OCI-LY1 (cell line): ENCODE measurements around the gene NR2C1.

ENCODE experiments used
- H2AFZ ChIP-seq: fragments of 200-600 bp; sonication (generic), shearing (Covaris generic); 2 replicates; pipeline ENCODE4 v1.6.0; 2014; ENCODE audit warnings: antibody characterized with exemption, mild to moderate bottlenecking, low read length
- H3F3A ChIP-seq: fragments of 200-600 bp; sonication (generic), shearing (Covaris generic); 2 replicates; pipeline ENCODE4 v1.6.0; 2014; ENCODE audit warnings: mild to moderate bottlenecking, antibody characterized with exemption, low read length, moderate library complexity; ENCODE audit not compliant: insufficient read depth
- H3K27ac ChIP-seq: fragments of 200-600 bp; sonication (generic); 2 replicates; pipeline ENCODE4 v1.5.1; 2014; ENCODE audit warnings: low read length, mixed run types, mild to moderate bottlenecking, low read depth; ENCODE audit not compliant: poor library complexity, severe bottlenecking
- H3K27me3 ChIP-seq: fragments of 200-600 bp; sonication (generic); 2 replicates; pipeline ENCODE4 v1.6.0; 2014; ENCODE audit warnings: antibody characterized with exemption, mild to moderate bottlenecking, low read length, moderate library complexity; ENCODE audit not compliant: insufficient read depth
- H3K36me3 ChIP-seq: fragments of 200-600 bp; sonication (generic); 2 replicates; pipeline ENCODE4 v1.6.1; 2014; ENCODE audit warnings: mild to moderate bottlenecking, antibody characterized with exemption, low read length, moderate library complexity, mixed read lengths; ENCODE audit not compliant: insufficient read depth
- H3K4me1 ChIP-seq: fragments of 200-600 bp; sonication (generic); 2 replicates; pipeline ENCODE4 v1.5.1; 2014; ENCODE audit warnings: mild to moderate bottlenecking, low read length, moderate library complexity; ENCODE audit not compliant: insufficient read depth, severe bottlenecking
- H3K4me2 ChIP-seq: fragments of 200-600 bp; sonication (generic), shearing (Covaris generic); 2 replicates; pipeline ENCODE4 v1.6.1; 2014; ENCODE audit warnings: low read length
- H3K4me3 ChIP-seq: fragments of 200-600 bp; sonication (generic); 2 replicates; pipeline ENCODE4 v1.5.1; 2014; ENCODE audit warnings: low read length, low read depth, mild to moderate bottlenecking, mixed read lengths; ENCODE audit not compliant: poor library complexity, severe bottlenecking
- H3K79me2 ChIP-seq: fragments of 200-600 bp; shearing (Covaris generic); 2 replicates; pipeline ENCODE4 v1.6.1; 2016; ENCODE audit warnings: mixed run types, low read length, mixed read lengths; ENCODE audit not compliant: insufficient read depth
- H3K9ac ChIP-seq: fragments of 200-600 bp; sonication (generic), shearing (Covaris generic); 2 replicates; pipeline ENCODE4 v1.6.1; 2014; ENCODE audit warnings: mild to moderate bottlenecking, low read length, mixed read lengths
- H3K9me2 ChIP-seq: fragments of 200-600 bp; sonication (generic), shearing (Covaris generic); 2 replicates; pipeline ENCODE4 v1.6.1; 2014; ENCODE audit warnings: low read depth, mild to moderate bottlenecking, low read length, mixed read lengths
- H3K9me3 ChIP-seq: fragments of 200-600 bp; shearing (Covaris generic); 2 replicates; pipeline ENCODE4 v1.6.1; 2014; ENCODE audit warnings: low read length, mixed read lengths
- H4K20me1 ChIP-seq: fragments of 200-600 bp; sonication (generic), shearing (Covaris generic); 2 replicates; pipeline ENCODE4 v1.6.0; 2016; ENCODE audit warnings: mild to moderate bottlenecking, low read length; ENCODE audit not compliant: insufficient read depth
- EZH2 ChIP-seq: fragments of 200-600 bp; sonication (generic), shearing (Covaris generic); IDR thresholded peaks from 2 replicates; pipeline ENCODE4 v1.8.0; 2017; ENCODE audit warnings: borderline replicate concordance, mixed run types, mild to moderate bottlenecking, antibody characterized with exemption, low read length, moderate library complexity, mixed read lengths
- TF ChIP-seq, protein P1 (sequence below): fragments of 200-600 bp; sonication (generic), shearing (Covaris generic); IDR thresholded peaks from 2 replicates; pipeline ENCODE4 v1.5.1; 2017; ENCODE audit warnings: mild to moderate bottlenecking, antibody characterized with exemption, low read length, moderate library complexity, mixed read lengths

The NR2C1 gene

DNA sequence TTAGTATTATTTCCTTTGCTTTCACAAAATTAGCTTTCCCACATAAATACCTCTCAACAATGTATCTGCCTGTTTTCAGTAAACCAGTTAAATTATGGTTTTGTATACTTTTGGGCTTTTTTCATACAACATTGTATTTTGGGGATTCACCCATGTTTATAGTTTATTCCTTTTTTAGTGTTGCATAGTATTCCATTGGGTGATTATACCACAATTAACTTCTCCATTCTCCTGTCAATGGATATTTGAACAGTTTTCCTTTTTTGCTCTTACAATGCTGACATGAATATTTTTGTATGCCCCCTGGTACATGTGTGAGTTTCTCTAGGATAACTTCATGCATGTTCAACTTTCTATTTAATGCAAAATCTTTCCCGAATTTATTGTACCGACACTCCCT, 57.3 kb downstream of the NR2C1 start:
- no peak overlapping the region for H3K4me3 ChIP-seq
- no peak for TF ChIP-seq EZH2
- TF ChIP-seq, protein P1, sequence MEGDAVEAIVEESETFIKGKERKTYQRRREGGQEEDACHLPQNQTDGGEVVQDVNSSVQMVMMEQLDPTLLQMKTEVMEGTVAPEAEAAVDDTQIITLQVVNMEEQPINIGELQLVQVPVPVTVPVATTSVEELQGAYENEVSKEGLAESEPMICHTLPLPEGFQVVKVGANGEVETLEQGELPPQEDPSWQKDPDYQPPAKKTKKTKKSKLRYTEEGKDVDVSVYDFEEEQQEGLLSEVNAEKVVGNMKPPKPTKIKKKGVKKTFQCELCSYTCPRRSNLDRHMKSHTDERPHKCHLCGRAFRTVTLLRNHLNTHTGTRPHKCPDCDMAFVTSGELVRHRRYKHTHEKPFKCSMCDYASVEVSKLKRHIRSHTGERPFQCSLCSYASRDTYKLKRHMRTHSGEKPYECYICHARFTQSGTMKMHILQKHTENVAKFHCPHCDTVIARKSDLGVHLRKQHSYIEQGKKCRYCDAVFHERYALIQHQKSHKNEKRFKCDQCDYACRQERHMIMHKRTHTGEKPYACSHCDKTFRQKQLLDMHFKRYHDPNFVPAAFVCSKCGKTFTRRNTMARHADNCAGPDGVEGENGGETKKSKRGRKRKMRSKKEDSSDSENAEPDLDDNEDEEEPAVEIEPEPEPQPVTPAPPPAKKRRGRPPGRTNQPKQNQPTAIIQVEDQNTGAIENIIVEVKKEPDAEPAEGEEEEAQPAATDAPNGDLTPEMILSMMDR = no peak

GRCh38 chr12:95014554-95014953, 58.9 kb downstream of the NR2C1 start:
- no peaks in the 10 kb centered on the region; the same call in 1 of the 2 replicates for H3K9me3 ChIP-seq
- H3K4me3 ChIP-seq = no peak overlapping the region
- no peak overlapping the region for H3K4me2 ChIP-seq
- no peak overlapping the region for H3K27ac ChIP-seq
- H4K20me1 ChIP-seq = no peaks in the 10 kb centered on the region
- no peaks in the 10 kb centered on the region for H3K27me3 ChIP-seq
- no peaks in the 10 kb centered on the region for H3K79me2 ChIP-seq
- H3F3A ChIP-seq = no peaks in the 10 kb centered on the region
- H3K36me3 ChIP-seq = no peaks in the 10 kb centered on the region
- no peaks in the 10 kb centered on the region for H3K4me1 ChIP-seq
- no peak overlapping the region for H2AFZ ChIP-seq
- no peak overlapping the region for H3K9ac ChIP-seq
- no peak for TF ChIP-seq EZH2
- TF ChIP-seq, protein P1 = no peak
- H3K9me2 ChIP-seq = no peaks in the 10 kb centered on the region

More for the DNA sequence above, 57.3 kb downstream of the NR2C1 start:
- H3K27me3 ChIP-seq = no peaks in the 10 kb centered on the region
- no peaks in the 10 kb centered on the region for H3K36me3 ChIP-seq
- H3F3A ChIP-seq = no peaks in the 10 kb centered on the region
- H3K27ac ChIP-seq = no peak overlapping the region
- H3K9me3 ChIP-seq = no peaks in the 10 kb centered on the region; the same call in 1 of the 2 replicates
- no peaks in the 10 kb centered on the region for H3K79me2 ChIP-seq
- no peaks in the 10 kb centered on the region for H3K4me1 ChIP-seq
- no peaks in the 10 kb centered on the region for H3K9me2 ChIP-seq
- no peaks in the 10 kb centered on the region for H4K20me1 ChIP-seq
- H3K4me2 ChIP-seq = no peak overlapping the region
- no peak overlapping the region for H2AFZ ChIP-seq
- H3K9ac ChIP-seq = no peak overlapping the region

GRCh38 chr12:95006206-95006605, 67.2 kb downstream of the NR2C1 start:
- H3K9ac ChIP-seq = no peak overlapping the region
- 0 out of 2 replicates have a peak, but pooled peaks cover 6% of the 10 kb centered on the region for H3K9me3 ChIP-seq
- H2AFZ ChIP-seq = no peak overlapping the region
- H3K4me1 ChIP-seq = peaks cover 18% of the 10 kb centered on the region
- H3K4me2 ChIP-seq = no peak overlapping the region
- H4K20me1 ChIP-seq = no peaks in the 10 kb centered on the region
- H3K36me3 ChIP-seq = peaks cover under 1% of the 10 kb centered on the region
- H3K4me3 ChIP-seq = no peak overlapping the region
- peaks cover 10% of the 10 kb centered on the region for H3K79me2 ChIP-seq
- no peak overlapping the region for H3K27ac ChIP-seq
- H3K27me3 ChIP-seq = no peaks in the 10 kb centered on the region
- no peaks in the 10 kb centered on the region for H3K9me2 ChIP-seq
- no peak for TF ChIP-seq EZH2
- TF ChIP-seq, protein P1 = no peak
- no peaks in the 10 kb centered on the region for H3F3A ChIP-seq
